IgD-negative memory B cell (primary cell): ENCODE results near the gene WDR18. TPM values are rescaled to one million over a fixed set of nuclear protein-coding genes. Genes with fewer than 3 reads are reported as not detected.
"Not testable (repeated sequence)": the region's sequence is repeated elsewhere in the genome, so short reads cannot be mapped to it uniquely, and the experiment has no call there.

ENCODE experiments used
- H3K27ac Mint-ChIP-seq, 3 donors: one replicate each; pipeline ENCODE4 v1.8.0; 2020 to 2022; ENCODE audit warnings: mild to moderate bottlenecking in 3 of 3, mixed read lengths in 3 of 3, moderate library complexity in 1 of 3
- H3K27me3 Mint-ChIP-seq: one replicate; pipeline ENCODE4 v1.8.0; 2021; ENCODE audit warnings: mixed read lengths
- H3K36me3 Mint-ChIP-seq: one replicate; pipeline ENCODE4 v1.8.0; 2020; ENCODE audit warnings: mild to moderate bottlenecking, mixed read lengths
- H3K4me1 Mint-ChIP-seq, 3 donors: one replicate each; pipeline ENCODE4 v1.8.0; 2020 to 2022; ENCODE audit warnings: mixed read lengths in 3 of 3, mild to moderate bottlenecking in 1 of 3
- H3K4me3 Mint-ChIP-seq, 4 donors: one replicate each; pipeline ENCODE4 v1.8.0; 2020 to 2022; ENCODE audit warnings: mild to moderate bottlenecking in 4 of 4, mixed read lengths in 4 of 4, moderate library complexity in 3 of 4
- H3K9me3 Mint-ChIP-seq, 3 donors: one replicate each; pipeline ENCODE4 v1.8.0; 2020 to 2021; ENCODE audit warnings: mixed read lengths in 3 of 3, mild to moderate bottlenecking in 1 of 3
- polyA plus RNA-seq: library from polyadenylated mRNA; unstranded; fragments of 300-500 nt; fragmentation: Illumina TruSeq; gene quantifications from one replicate; pipeline ENCODE4 v1.2.3, GENCODE V29; 2021

The WDR18 gene
- polyA plus RNA-seq, 1 donor from 2014 or later = 53.4 TPM

DNA sequence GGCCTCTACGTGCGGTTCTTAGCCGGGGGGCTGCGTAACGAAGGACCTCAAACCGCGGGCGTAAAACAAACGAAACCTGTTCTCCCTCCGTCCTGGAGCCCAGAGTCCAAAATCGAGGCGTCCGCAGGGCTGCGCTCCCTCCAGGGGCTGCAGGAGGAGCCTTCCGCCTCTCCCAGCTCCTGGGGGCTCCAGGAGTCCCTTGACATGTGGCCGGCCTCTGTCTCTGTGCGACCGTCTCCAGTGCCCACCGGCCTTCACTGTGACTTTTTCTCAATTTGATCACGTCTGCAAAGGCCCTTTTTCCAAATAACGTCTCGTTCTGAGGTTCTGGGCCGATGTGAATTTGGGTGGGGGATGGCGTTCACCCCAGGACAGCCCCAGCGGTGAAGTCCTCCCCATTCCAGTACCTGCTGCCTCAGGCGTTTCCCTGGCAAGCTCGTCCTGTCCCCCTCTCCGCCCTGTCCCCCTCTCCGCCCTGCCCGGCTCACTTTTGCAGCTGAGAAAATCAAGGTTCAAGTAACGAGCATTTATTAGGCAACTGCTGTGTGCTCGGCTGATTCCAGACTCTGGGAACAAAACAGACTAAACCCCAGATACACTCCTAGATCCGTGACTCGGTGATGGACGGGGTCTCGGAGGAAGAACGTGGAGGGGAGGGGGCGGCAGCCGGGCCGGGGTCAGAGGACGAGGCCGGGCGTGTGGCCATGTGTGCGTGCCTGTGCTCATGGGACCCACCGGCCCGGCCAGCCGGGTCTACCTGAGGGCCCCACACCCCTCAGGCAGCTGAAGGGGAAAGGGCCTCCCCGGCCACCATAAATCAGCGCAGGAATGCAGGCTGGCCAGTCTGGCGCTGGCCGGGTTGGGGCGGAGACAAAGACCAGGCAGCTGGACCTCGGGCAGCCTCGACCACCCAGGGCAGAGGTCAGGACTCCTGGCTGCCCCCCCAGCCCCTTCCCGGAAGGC lies 28.1 kb upstream of the WDR18 start:
- peak overlapping the region in 1 of 3 donors; percentile 92 for H3K27ac Mint-ChIP-seq
- H3K27me3 Mint-ChIP-seq = no peaks in the 10 kb centered on the region
- H3K4me1 Mint-ChIP-seq = peaks cover 6 to 26% (median 13%) of the 10 kb centered on the region in 3 donors
- peak overlapping the region in 1 of 4 donors; percentile 43 for H3K4me3 Mint-ChIP-seq
- no peaks in the 10 kb centered on the region for H3K9me3 Mint-ChIP-seq
- peaks cover 2% of the 10 kb centered on the region for H3K36me3 Mint-ChIP-seq

DNA sequence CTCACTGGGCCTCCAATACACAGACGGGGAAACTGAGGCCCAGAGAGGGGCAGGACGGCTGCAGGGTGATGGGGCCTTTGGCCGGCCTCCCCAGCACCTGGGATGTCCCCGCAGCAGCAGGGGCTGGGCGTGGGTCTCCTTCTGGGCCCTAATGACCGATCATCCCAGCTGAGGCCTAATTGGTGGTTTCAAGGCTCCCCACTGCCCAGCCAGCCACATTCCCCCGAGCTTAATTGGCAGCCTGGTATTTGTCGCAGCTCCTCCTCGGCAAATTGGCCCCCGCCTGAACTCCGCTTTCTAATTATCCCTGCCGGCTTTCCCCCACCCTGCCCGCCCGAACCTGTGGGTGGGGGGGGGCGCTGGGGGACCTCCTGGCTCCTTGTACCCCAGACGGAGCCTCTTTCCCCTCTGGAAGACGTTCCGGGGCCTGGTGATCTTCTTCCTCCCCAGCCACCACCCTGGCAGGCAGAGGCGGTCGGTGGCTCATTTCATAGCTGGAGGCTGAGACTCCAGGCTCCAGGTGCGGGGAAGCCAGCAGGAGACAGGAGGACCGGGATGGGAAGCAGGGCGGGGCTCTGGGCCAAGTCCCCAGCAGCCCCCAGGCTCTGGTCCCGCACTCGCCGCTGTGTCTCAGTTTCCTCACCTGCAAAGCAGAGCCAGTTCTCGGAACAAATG lies 27.2 kb upstream of the WDR18 start:
- Mint-ChIP-seq H3K9me3 (no peaks in the 10 kb centered on the region), H3K27me3 (no peaks in the 10 kb centered on the region), H3K27ac (peak overlapping the region in 1 of 3 donors; percentile 48), H3K4me1 (peaks cover under 1 to 18% (median 8%) of the 10 kb centered on the region in 3 donors), H3K36me3 (no peaks in the 10 kb centered on the region), H3K4me3 (no peak overlapping the region)

DNA sequence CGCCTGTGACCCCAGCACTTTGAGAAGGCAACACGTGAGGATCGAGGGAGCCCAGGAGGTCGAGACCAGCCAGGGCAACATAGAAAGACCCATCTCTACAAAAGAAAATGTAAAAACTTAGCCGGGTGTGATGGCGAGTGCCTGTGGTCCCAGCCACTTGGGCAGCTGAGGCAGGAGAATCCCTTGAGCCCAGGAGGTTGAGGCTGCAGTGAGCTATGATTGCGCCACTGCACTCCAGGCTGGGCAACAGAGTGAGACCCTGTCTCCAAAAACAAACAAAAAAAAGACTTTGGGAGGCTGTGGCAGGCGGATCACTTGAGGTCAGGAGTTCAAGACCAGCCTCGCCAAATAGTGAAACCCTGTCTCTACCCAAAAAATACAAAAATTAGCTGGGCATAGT lies 26.6 kb upstream of the WDR18 start:
- H3K27ac Mint-ChIP-seq = peak overlapping the region in 1 of 3 donors; percentile 48
- peaks cover 0 to 14% (median 7%) of the 10 kb centered on the region in 3 donors for H3K4me1 Mint-ChIP-seq
- H3K9me3 Mint-ChIP-seq, H3K27me3 Mint-ChIP-seq, H3K36me3 Mint-ChIP-seq, H3K4me3 Mint-ChIP-seq: not testable (repeated sequence)

DNA sequence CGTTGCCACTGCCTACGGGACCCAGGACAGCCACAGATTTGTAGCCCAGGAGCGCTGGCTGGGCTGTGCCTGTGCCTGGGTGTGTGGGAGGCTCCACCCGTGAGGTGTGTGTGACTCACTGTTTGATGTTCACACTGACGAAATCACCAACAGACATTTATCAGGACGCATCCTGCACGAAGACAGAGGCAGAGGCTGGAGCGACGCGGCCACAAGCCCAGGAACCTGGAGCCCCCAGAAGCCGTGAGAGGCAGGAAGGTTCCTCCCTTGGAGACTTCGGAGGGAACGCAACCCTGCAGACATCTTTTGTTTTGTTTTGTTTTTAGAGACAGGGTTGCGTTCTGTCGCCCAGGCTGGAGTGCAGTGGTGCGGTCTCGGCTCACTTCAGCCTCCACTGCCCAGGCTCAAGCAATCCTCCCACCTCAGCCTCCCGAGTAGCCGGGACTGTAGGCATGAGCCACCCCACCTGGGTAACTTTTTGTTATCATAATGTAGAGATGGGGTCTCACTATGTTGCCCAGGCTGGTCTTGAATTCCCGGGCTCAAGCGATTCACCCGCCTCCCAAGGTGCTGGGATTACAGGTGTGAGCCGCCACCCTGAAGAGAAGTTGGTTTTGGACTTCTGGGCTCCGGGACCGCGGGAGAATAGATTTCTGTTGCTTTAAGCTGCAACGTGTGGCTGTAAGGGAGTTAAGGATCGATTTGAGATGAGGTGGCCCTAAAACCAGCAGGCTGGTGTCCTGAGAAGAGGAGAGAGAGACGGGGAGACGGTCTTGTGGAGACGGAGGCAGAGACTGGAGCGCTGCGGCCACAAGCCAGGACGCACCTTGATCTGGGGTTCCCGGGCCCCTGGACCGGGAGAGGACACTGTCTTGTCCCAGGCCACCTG lies 24.9 kb upstream of the WDR18 start:
- H3K27ac Mint-ChIP-seq = peak overlapping the region in 1 of 3 donors; percentile 51
- H3K4me3 Mint-ChIP-seq = peak overlapping the region in 1 of 4 donors; percentile 8
- peaks cover 0 to 11% (median 7%) of the 10 kb centered on the region in 3 donors for H3K4me1 Mint-ChIP-seq
- H3K9me3 Mint-ChIP-seq = no peaks in the 10 kb centered on the region
- H3K27me3 Mint-ChIP-seq = no peaks in the 10 kb centered on the region
- H3K36me3 Mint-ChIP-seq = no peaks in the 10 kb centered on the region

DNA sequence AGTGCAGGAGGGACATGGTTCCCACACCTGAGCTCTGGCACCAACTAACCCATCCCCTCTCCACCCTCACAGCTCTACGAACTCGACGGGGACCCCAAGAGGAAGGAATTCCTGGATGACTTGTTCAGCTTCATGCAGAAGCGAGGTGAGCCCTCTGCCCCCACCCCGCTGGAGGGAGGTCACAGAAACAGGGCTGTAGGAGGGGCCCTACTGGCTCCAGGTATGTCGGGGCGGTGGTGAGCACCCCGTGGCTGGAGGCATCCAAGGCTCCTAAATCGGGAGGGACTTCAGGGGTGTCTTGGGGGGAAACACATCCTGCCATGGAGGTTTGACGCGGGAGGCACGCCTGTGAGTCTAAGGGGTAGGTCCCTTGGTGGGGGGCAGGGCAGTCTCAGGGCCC lies 24.1 kb upstream of the WDR18 start:
- Mint-ChIP-seq H3K9me3 (no peaks in the 10 kb centered on the region), H3K4me1 (peaks cover 0 to 6% (median 2%) of the 10 kb centered on the region in 3 donors), H3K4me3 (no peak overlapping the region), H3K36me3 (peaks cover 3% of the 10 kb centered on the region), H3K27me3 (no peaks in the 10 kb centered on the region), H3K27ac (peak overlapping the region in 1 of 3 donors; percentile 57)

DNA sequence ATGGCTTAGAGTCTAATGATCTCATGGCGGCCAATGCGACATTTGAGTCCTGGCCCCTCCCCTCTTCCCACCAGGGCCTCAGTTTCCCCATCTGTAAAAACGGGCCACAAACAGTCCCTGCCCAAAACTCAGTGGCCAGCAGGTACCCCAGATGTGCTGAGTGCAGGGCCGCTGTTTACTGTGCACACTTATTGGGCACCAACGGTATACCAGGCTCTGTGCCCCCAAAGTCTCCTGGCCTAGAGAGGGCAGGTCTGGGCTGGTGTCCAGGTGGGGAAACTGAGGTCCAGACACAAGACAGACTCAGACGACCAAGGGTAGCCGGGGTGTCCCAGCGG lies 23.6 kb upstream of the WDR18 start:
- no peak overlapping the region for H3K4me3 Mint-ChIP-seq
- H3K9me3 Mint-ChIP-seq = no peaks in the 10 kb centered on the region
- H3K27me3 Mint-ChIP-seq = no peaks in the 10 kb centered on the region
- H3K27ac Mint-ChIP-seq = peak overlapping the region in 1 of 3 donors; percentile 32
- peaks cover 3% of the 10 kb centered on the region for H3K36me3 Mint-ChIP-seq
- H3K4me1 Mint-ChIP-seq = peaks cover 0 to 6% (median 4%) of the 10 kb centered on the region in 3 donors

DNA sequence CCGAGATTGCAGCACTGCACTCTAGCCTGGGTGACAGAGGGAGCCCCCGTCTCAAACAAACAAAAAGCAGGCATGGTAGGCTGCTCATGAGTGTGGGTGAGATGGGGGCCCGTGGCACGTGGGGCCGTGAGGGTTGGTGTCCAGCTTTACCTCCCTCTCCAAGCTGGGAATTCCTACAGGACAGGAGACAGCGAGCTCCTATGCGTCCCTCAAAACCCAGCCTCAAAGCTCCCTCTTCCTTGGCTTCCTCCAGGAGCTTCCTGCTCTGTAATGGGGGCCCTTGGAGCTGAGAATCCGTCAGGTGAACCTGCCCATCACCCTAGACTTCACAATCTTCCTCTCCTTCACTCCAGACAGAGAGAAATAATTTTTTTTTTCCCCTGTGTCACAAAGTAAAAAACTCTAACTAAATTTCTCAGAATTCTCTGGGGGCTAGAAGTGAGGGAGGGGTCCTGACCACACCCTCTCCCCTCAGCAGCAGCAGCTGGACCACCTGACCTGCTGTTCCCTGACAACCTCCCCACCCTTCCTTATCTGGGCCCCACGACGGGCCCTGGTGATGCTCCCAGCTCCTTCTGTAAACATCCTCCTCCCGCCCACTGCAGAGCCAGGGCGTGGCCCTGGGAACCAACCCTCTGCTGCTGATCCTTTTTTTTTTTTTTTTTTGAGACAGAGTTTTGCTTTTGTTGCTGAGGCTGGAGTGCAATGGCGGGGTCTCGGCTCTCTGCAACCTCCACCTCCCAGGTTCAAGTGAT lies 22.1 kb upstream of the WDR18 start:
- peaks cover 3% of the 10 kb centered on the region for H3K36me3 Mint-ChIP-seq
- peak overlapping the region in 1 of 3 donors; percentile 59 for H3K27ac Mint-ChIP-seq
- peak overlapping the region in 2 of 4 donors; percentile 22 to 47 for H3K4me3 Mint-ChIP-seq
- no peaks in the 10 kb centered on the region for H3K9me3 Mint-ChIP-seq
- peaks cover 0 to 6% (median 4%) of the 10 kb centered on the region in 3 donors for H3K4me1 Mint-ChIP-seq
- no peaks in the 10 kb centered on the region for H3K27me3 Mint-ChIP-seq

DNA sequence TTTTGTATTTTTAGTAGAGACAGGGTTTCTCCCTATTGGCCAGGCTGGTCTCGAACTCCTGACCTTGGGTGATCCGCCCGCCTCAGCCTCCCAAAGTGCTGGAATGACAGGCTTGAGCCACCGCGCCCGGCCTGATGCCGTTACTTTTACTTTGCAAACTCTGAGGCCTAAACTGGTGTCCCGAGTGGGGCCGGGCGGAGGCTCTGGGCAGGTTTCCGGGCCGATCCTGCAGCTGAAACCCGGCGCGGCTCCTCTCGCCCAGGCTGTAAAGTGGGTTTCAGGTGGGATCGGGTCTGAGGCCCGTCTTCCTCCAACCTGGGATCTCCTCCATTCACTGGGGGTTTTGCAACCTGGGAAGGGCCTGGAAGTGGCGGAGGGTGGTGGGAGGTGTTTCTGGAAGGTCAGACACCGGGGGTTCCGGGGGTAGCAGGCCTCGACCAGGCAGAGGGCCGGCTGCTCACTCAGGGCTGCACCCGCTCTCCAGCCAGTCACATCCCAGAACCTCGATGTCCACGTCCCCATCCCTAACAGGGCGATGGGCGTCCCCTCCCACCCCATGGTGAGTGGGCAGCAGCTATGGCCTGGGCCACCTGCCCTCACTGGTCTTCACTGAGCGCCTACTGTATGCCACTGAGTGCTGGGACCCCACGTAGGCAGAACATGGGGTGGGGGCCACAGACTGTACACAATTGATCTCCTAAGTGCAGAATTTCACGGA lies 21.3 kb upstream of the WDR18 start:
- H3K4me1 Mint-ChIP-seq = peaks cover 0 to 4% (median 3%) of the 10 kb centered on the region in 3 donors
- no peaks in the 10 kb centered on the region for H3K27me3 Mint-ChIP-seq
- peaks cover 6% of the 10 kb centered on the region for H3K36me3 Mint-ChIP-seq
- no peaks in the 10 kb centered on the region for H3K9me3 Mint-ChIP-seq
- peak overlapping the region in 1 of 4 donors; percentile 65 for H3K4me3 Mint-ChIP-seq
- H3K27ac Mint-ChIP-seq = no peak overlapping the region

DNA sequence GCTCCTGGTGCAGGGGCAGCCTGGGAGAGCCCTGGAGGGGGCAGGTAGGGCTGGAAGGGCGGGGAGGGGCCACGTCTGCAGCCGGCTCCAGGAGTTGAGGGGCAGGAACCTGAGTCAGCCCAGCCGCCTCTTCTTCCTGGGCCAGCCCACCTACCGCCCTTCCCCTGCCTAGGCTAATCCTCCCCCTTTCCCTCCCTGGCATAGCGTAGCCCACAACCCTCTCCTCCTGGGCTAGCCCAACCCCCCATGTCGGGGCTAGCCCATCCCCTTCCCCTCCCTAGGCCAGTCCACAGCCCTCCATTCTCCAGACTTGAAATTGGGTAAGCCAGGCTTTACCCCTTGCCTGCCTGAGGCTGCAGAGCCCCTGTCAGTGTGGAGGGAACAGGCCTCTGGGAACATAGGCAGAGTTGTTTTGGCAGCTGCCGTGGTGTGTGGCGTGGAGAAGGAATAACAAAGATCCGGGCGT lies 20.6 kb upstream of the WDR18 start:
- Mint-ChIP-seq H3K27me3 (no peaks in the 10 kb centered on the region), H3K9me3 (no peaks in the 10 kb centered on the region), H3K36me3 (peaks cover 10% of the 10 kb centered on the region), H3K27ac (no peak overlapping the region), H3K4me3 (peak overlapping the region in 1 of 4 donors; percentile 65), H3K4me1 (peaks cover 0 to 4% (median 3%) of the 10 kb centered on the region in 3 donors)

DNA sequence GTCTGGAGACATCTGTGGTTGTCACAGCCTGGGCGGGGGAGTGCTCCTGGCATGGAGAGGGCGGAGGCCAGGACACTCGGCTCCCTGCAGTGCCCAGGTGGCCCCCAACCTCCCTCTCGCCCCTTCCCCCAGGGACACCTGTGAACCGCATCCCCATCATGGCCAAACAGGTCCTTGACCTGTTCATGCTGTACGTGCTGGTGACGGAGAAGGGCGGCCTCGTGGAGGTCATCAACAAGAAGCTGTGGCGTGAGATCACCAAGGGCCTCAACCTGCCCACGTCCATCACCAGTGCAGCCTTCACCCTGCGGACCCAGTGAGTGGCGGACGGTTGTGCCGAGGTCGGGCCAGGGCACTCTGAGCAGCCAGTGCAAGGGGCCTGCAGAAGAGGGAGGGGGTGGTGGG lies 20.0 kb upstream of the WDR18 start:
- H3K27me3 Mint-ChIP-seq = no peaks in the 10 kb centered on the region
- H3K4me1 Mint-ChIP-seq = peaks cover 0 to 4% (median 0%) of the 10 kb centered on the region in 3 donors
- peaks cover 10% of the 10 kb centered on the region for H3K36me3 Mint-ChIP-seq
- H3K27ac Mint-ChIP-seq = no peak overlapping the region
- no peaks in the 10 kb centered on the region for H3K9me3 Mint-ChIP-seq
- H3K4me3 Mint-ChIP-seq = no peak overlapping the region

DNA sequence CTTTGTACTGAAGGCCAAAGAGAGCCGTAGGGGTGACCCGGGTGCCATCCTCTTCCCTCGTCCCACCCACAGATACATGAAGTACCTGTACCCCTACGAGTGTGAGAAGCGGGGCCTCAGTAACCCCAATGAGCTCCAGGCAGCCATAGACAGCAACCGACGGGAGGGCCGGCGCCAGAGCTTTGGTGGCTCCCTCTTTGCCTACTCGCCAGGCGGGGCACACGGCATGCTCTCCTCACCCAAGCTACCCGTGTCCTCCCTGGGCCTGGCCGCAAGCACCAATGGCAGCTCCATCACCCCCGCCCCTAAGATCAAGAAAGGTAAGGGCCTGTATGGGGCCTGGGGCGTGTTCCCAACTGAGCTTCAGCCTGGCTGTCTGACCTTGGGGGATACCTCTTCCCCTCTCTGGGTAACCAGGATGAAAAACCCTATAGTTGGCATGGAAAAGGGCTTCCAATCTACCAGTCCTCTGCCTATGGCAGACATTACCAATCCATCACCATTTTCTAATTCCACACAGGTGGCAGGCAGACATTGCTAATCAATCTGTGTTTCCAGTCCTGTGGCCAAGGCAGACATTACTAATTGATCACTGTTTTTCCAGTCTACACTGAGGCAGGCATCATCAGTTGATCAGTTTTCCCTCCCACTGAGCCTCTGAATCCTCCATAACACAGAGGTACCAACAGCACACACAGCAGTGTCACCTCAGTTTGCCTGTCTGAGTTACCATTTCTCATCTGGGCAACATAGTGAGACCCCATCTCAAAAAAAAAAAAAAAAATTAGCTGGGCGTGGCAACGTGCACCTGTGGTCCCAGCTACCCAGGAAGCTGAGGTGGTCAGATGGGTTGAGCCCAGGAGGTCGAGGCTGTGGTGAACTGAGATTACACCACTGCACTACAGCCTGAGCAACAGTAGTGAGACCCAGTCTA lies 19.1 kb upstream of the WDR18 start:
- H3K4me3 Mint-ChIP-seq = no peak overlapping the region
- H3K27me3 Mint-ChIP-seq = no peaks in the 10 kb centered on the region
- peaks cover 10% of the 10 kb centered on the region for H3K36me3 Mint-ChIP-seq
- no peak overlapping the region for H3K27ac Mint-ChIP-seq
- H3K9me3 Mint-ChIP-seq = no peaks in the 10 kb centered on the region
- H3K4me1 Mint-ChIP-seq = peaks cover 0 to 2% (median 0%) of the 10 kb centered on the region in 3 donors

DNA sequence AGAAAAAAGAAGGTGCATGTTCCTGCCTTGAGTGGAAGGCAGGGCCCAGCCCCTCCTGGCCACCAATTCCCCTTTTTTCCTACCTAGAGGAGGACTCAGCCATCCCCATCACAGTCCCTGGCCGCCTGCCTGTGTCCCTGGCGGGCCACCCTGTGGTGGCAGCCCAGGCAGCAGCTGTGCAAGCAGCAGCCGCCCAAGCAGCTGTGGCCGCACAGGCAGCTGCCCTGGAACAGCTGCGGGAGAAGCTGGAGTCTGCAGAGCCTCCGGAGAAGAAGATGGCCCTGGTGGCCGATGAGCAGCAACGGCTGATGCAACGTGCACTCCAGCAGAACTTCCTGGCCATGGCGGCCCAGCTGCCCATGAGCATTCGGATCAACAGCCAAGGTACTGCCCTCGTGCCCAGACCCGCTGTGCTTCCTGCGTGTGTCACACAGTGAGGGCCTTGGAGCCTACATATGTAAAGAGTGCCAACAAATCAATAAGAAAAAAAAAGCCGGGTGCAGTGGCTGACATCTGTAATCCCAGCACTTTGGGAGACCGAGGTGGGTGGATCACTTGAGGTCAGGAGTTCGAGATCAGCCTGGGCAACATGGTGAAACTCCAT lies 17.6 kb upstream of the WDR18 start:
- Mint-ChIP-seq H3K27ac (no peak overlapping the region), H3K36me3 (peaks cover 17% of the 10 kb centered on the region), H3K4me1 (peaks cover 0 to 2% (median 0%) of the 10 kb centered on the region in 3 donors), H3K9me3 (no peaks in the 10 kb centered on the region), H3K27me3 (no peaks in the 10 kb centered on the region), H3K4me3 (no peak overlapping the region)
